Heart left ventricle (tissue), 13 donors: ENCODE results near the gene MYOD1.

Source experiments
- CTCF ChIP-seq, 12 donors: fragments of 200-600 bp; sonication (generic) in 4 of 12; IDR thresholded peaks; one replicate each; pipeline versions ENCODE4 v1.5.0 to v1.8.0; 2018 to 2022; ENCODE audit warnings: antibody characterized with exemption in 12 of 12, mild to moderate bottlenecking in 5 of 12
- POLR2A ChIP-seq, 2 donors: fragments of 450-650 bp; IDR thresholded peaks; one replicate each; pipeline ENCODE4 v1.6.1; 2017; ENCODE audit warnings: antibody characterized with exemption in 2 of 2, mild to moderate bottlenecking in 2 of 2, moderate library complexity in 2 of 2
- donor health status: ischemic (EF 13 %, LVEDD 7.1; RV severe dilation, severe dysfunction).
- donor health status: DM: no; HTN: yes; CAD: no.
- donor health status: DM: no; HTN: no; CAD: no.
- donor health status: ischemic (EF 25% LVEDD 6.9; RV normal size, moderate dysfunction).
- donor health status: ischemic (EF 25% LVEDD 5.7; RV mildly dilated, moderate dysfunction).
- donor health status: ischemic (EF 35%, LVEDD 5.7; RV mildly dilated, moderate dysfunction).
- donor health status: nonischemic (EF 11% LVEDD 7.7; RV severe dilation, severe dysfunction).
- donor health status: DM: yes; HTN: yes; CAD: no.
- donor health status: PGD.
- donor health status: ischemic (EF 29% LVEDD 5.4; RV normal size, mild dysfunction).
- donor health status: nonischemic (EF 23%, LVEDD 6.1; RV moderate dilation, normal function).

GRCh38 chr11:17719028-17719937 is at the start of gene MYOD1:
- no peak for TF ChIP-seq POLR2A (IDR thresholded peaks at IDR 0.05)
- TF ChIP-seq CTCF (IDR thresholded peaks at IDR 0.05), result no peak
